GM18858 (cell line): Measurements from ENCODE around the gene PPP1R1B.

Source experiments
- ATAC-seq: cut with Tn5 transposase; IDR thresholded peaks from one replicate; pipeline ENCODE4 v1.9.1; 2021; ENCODE audit not compliant: unreplicated experiment

The PPP1R1B gene

GRCh38 chr17:39631403-39631802 is 4.7 kb downstream of the PPP1R1B start:
- no peak for ATAC-seq

GRCh38 chr17:39632153-39632941 is 5.6 kb downstream of the PPP1R1B start:
- no peak for ATAC-seq

- ATAC-seq, result no peak
These were observed 6.9 kb downstream of the PPP1R1B start for GRCh38 chr17:39633570-39634183.

- ATAC-seq, result no peak
These were observed 7.7 kb downstream of the PPP1R1B start for GRCh38 chr17:39634384-39634871.

- no peak for ATAC-seq
These were observed 8.9 kb downstream of the PPP1R1B start for GRCh38 chr17:39635614-39636176.

- no peak for ATAC-seq
These were observed 9.8 kb downstream of the PPP1R1B start for GRCh38 chr17:39636587-39636926.

- ATAC-seq, result no peak
These were observed 10.4 kb downstream of the PPP1R1B start, which contains the start of gene STARD3 for GRCh38 chr17:39636927-39637736. STARD3 (plus strand) TSS chr17:39637144; CDS start chr17:39653532, 16,388 bp downstream.

GRCh38 chr17:39638317-39638716 is 11.6 kb downstream of the PPP1R1B start:
- no peak for ATAC-seq

- no peak for ATAC-seq
These were observed 12.3 kb downstream of the PPP1R1B start for GRCh38 chr17:39639043-39639442.

GRCh38 chr17:39639566-39640458 is 13.1 kb downstream of the PPP1R1B start:
- no peak for ATAC-seq

GRCh38 chr17:39640591-39641031 is 13.9 kb downstream of the PPP1R1B start:
- ATAC-seq, result no peak

GRCh38 chr17:39641097-39641496 is 14.3 kb downstream of the PPP1R1B start:
- no peak for ATAC-seq

GRCh38 chr17:39641883-39642282 is 15.1 kb downstream of the PPP1R1B start:
- no peak for ATAC-seq

- ATAC-seq, result no peak
These were observed 15.7 kb downstream of the PPP1R1B start for GRCh38 chr17:39642291-39643074.

- ATAC-seq, result no peak
These were observed 16.5 kb downstream of the PPP1R1B start for GRCh38 chr17:39643271-39643670.

GRCh38 chr17:39647256-39647655 is 20.5 kb downstream of the PPP1R1B start:
- ATAC-seq, result no peak

GRCh38 chr17:39648616-39649366 is 22.0 kb downstream of the PPP1R1B start:
- ATAC-seq, result no peak

GRCh38 chr17:39650121-39650579 is 23.4 kb downstream of the PPP1R1B start:
- no peak for ATAC-seq
